Mucosa of rectum (tissue), 2 donors: ENCODE data around the gene FES.

Experiments
- H3K27ac ChIP-seq, 2 donors: one replicate each; pipeline ENCODE4 v1.7.0; 2013; ENCODE audit warnings: inconsistent platforms in 2 of 2, low read depth in 2 of 2, low read length in 2 of 2
- H3K27me3 ChIP-seq, 2 donors: one replicate each; pipeline ENCODE4 v1.7.0; 2013; ENCODE audit warnings: low read length in 2 of 2; ENCODE audit not compliant: control insufficient read depth in 2 of 2, insufficient read depth in 2 of 2
- H3K36me3 ChIP-seq, 2 donors: one replicate each; pipeline ENCODE4 v1.7.0; 2013; ENCODE audit warnings: low read length in 2 of 2; ENCODE audit not compliant: control insufficient read depth in 2 of 2, insufficient read depth in 2 of 2
- H3K4me1 ChIP-seq, 2 donors: one replicate each; pipeline ENCODE4 v1.7.0; 2013; ENCODE audit warnings: low read length in 2 of 2, mild to moderate bottlenecking in 1 of 2; ENCODE audit not compliant: control insufficient read depth in 2 of 2, insufficient read depth in 2 of 2
- H3K4me3 ChIP-seq, 2 donors: one replicate each; pipeline ENCODE4 v1.7.0; 2013; ENCODE audit warnings: low read length in 2 of 2
- H3K9ac ChIP-seq, 2 donors: one replicate each; pipeline ENCODE4 v1.7.0; 2013; ENCODE audit warnings: low read length in 2 of 2, low read depth in 1 of 2, mild to moderate bottlenecking in 1 of 2
- H3K9me3 ChIP-seq, 2 donors: one replicate each; pipeline ENCODE4 v1.7.0; 2013; ENCODE audit warnings: low read length in 2 of 2; ENCODE audit not compliant: control insufficient read depth in 2 of 2
- donor health status: healthy.
- donor health status: Normal muscosa, but diverticular disease.

FES gene

DNA sequence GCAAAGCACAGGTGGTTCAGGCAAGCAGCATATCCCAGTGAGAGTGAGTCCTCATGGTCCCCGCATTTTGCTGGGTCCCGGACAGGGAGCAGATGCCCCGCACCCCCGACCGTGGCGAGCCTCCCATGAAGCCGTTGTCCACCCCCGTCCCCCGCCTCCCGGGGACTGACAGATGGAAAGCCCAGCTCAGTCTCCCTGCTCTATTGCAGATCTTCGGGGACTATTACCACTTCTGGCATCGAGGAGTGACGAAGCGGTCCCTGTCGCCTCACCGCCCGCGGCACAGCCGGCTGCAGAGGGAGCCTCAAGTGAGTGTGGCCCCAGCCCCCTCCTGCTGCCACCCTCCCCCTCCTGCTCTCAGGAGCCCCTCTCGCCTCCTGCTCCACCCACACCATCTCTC is 8.3 kb upstream of the FES start:
- no peak overlapping the region for H3K4me3 ChIP-seq
- H3K27me3 ChIP-seq, result no peaks in the 10 kb centered on the region
- peaks cover 32 to 48% of the 10 kb centered on the region in 2 donors for H3K36me3 ChIP-seq
- peaks cover 20 to 23% of the 10 kb centered on the region in 2 donors for H3K4me1 ChIP-seq
- no peak overlapping the region for H3K9ac ChIP-seq
- no peak overlapping the region for H3K27ac ChIP-seq
- H3K9me3 ChIP-seq, result no peaks in the 10 kb centered on the region

DNA sequence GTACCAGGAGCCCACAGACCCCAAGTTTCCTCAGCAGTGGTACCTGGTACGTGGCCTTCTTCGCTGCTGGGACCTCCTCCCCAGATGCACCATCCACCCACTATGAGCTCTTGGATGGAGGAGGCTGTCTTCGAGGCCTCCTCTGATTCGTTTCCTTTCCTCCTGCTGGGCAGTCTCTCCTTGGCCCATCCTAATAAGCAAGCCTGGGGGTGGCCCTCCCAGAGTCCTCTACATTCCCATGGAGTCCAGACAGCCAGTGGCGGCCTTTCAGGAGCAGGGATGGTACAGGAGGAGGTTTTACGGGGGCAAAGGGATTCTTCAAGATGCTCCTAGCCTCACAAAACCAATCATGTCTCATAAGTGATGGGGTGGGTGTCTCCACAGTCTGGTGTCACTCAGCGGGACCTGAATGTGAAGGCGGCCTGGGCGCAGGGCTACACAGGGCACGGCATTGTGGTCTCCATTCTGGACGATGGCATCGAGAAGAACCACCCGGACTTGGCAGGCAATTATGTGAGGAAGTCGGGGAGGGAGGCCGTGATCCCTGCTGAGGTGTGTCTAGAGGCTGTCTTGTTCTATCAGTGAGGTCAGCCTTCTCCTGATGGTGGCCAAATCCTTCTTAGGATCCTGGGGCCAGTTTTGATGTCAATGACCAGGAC is 7.7 kb upstream of the FES start:
- Histone ChIP-seq H3K27ac (no peak overlapping the region), H3K4me3 (no peak overlapping the region), H3K36me3 (peaks cover 32 to 50% of the 10 kb centered on the region in 2 donors), H3K9ac (no peak overlapping the region), H3K27me3 (no peaks in the 10 kb centered on the region), H3K9me3 (no peaks in the 10 kb centered on the region), H3K4me1 (peaks cover 20 to 23% of the 10 kb centered on the region in 2 donors)

DNA sequence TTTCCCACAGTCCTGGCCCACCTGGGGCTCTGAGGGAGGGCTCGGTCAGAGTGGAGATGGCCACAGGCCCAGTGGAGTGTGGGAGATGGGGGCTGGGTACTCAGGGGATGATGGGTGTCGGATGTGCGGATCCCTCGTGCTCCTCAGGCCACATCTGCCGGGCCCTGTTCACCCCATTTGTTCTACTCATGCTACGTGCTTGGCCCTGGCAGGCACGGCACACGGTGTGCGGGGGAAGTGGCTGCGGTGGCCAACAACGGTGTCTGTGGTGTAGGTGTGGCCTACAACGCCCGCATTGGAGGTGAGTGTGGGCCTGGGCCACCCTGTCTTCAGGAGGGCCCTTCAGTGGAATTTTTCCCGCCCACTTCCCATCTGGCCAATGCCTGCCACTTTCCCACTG is 7.0 kb upstream of the FES start:
- no peak overlapping the region for H3K27ac ChIP-seq
- H3K4me1 ChIP-seq, result peaks cover 18 to 21% of the 10 kb centered on the region in 2 donors
- H3K27me3 ChIP-seq, result no peaks in the 10 kb centered on the region
- no peak overlapping the region for H3K9ac ChIP-seq
- H3K9me3 ChIP-seq, result no peaks in the 10 kb centered on the region
- no peak overlapping the region for H3K4me3 ChIP-seq
- H3K36me3 ChIP-seq, result peaks cover 32 to 53% of the 10 kb centered on the region in 2 donors

DNA sequence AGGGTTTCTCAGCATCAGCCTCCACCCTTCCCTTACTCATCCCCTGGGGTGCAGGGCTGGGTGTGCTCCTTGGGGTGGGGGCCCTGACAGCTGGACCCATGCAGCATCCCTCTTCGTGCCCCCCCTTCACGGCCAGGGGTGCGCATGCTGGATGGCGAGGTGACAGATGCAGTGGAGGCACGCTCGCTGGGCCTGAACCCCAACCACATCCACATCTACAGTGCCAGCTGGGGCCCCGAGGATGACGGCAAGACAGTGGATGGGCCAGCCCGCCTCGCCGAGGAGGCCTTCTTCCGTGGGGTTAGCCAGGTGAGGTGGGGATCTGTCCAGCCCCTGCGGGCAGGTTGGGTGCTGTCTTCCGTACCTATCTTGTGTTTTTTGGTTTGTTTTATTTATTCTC is 6.3 kb upstream of the FES start:
- Histone ChIP-seq H3K9me3 (no peaks in the 10 kb centered on the region), H3K4me1 (peaks cover 11 to 14% of the 10 kb centered on the region in 2 donors), H3K9ac (no peak overlapping the region), H3K27ac (no peak overlapping the region), H3K36me3 (peaks cover 32 to 53% of the 10 kb centered on the region in 2 donors), H3K27me3 (no peaks in the 10 kb centered on the region), H3K4me3 (no peak overlapping the region)

DNA sequence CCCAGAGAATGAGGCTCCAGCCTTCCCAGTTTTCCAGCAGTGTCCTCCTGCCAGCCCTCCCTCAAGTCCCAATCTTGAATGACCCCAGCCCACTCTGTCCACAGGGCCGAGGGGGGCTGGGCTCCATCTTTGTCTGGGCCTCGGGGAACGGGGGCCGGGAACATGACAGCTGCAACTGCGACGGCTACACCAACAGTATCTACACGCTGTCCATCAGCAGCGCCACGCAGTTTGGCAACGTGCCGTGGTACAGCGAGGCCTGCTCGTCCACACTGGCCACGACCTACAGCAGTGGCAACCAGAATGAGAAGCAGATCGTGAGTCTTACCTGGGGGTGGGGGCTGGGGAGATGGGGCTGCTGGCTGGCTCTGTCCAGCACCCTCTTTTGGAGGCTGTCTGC is 5.6 kb upstream of the FES start:
- Histone ChIP-seq H3K4me1 (peaks cover 9 to 12% of the 10 kb centered on the region in 2 donors), H3K9ac (no peak overlapping the region), H3K4me3 (no peak overlapping the region), H3K9me3 (no peaks in the 10 kb centered on the region), H3K27me3 (no peaks in the 10 kb centered on the region), H3K27ac (no peak overlapping the region), H3K36me3 (peaks cover 32 to 53% of the 10 kb centered on the region in 2 donors)

DNA sequence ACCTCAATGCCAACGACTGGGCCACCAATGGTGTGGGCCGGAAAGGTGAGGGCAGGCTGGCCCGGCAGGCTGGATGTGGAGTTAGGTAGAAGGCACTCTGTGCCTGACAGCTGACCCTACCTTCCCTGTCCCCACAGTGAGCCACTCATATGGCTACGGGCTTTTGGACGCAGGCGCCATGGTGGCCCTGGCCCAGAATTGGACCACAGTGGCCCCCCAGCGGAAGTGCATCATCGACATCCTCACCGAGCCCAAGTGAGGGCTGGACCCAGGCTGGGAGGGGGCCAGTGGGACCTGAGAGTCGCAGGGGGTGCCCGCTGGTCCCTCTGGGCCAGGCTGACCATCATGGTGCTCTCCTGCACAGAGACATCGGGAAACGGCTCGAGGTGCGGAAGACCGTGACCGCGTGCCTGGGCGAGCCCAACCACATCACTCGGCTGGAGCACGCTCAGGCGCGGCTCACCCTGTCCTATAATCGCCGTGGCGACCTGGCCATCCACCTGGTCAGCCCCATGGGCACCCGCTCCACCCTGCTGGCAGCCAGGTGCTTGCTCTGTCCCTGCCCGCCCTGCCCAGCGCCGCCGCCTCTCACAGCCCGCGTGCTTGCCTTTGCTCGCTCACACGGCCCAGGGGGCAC is 4.5 kb upstream of the FES start:
- Histone ChIP-seq H3K4me1 (peaks cover 11 to 13% of the 10 kb centered on the region in 2 donors), H3K27me3 (no peaks in the 10 kb centered on the region), H3K27ac (no peak overlapping the region), H3K4me3 (no peak overlapping the region), H3K9me3 (no peaks in the 10 kb centered on the region), H3K36me3 (peaks cover 32 to 53% of the 10 kb centered on the region in 2 donors), H3K9ac (no peak overlapping the region)

DNA sequence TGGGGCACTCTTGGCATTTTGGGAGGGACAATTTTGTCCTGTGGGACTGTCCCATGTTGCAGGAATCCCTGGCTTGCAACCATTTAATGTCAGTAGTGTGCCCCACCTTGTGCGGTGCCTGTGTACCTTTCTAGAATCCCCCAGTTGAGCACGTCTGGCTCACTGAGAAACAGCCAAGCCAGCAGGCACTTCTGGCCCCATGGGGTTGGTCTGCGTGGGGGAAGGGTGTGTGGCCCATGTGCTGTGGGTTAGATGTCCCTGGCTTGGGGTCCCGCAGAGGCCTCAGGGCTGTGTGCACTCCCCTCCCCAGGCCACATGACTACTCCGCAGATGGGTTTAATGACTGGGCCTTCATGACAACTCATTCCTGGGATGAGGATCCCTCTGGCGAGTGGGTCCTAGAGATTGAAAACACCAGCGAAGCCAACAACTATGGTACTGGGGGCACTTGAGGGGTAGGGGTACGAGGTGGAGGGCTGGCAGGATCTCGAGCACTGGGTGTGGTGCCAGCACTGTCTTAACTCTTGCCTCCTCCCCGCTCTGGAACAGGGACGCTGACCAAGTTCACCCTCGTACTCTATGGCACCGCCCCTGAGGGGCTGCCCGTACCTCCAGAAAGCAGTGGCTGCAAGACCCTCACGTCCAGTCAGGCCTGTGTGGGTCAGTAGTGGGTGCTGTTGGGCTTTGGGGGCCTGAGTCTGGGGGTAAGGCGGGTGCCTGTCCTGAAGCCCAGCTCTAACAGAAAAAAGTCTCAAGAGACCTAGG is 3.7 kb upstream of the FES start:
- Histone ChIP-seq H3K27ac (no peak overlapping the region), H3K4me1 (peaks cover 14 to 16% of the 10 kb centered on the region in 2 donors), H3K36me3 (peaks cover 32 to 53% of the 10 kb centered on the region in 2 donors), H3K4me3 (no peak overlapping the region), H3K9ac (no peak overlapping the region), H3K27me3 (no peaks in the 10 kb centered on the region), H3K9me3 (no peaks in the 10 kb centered on the region)

DNA sequence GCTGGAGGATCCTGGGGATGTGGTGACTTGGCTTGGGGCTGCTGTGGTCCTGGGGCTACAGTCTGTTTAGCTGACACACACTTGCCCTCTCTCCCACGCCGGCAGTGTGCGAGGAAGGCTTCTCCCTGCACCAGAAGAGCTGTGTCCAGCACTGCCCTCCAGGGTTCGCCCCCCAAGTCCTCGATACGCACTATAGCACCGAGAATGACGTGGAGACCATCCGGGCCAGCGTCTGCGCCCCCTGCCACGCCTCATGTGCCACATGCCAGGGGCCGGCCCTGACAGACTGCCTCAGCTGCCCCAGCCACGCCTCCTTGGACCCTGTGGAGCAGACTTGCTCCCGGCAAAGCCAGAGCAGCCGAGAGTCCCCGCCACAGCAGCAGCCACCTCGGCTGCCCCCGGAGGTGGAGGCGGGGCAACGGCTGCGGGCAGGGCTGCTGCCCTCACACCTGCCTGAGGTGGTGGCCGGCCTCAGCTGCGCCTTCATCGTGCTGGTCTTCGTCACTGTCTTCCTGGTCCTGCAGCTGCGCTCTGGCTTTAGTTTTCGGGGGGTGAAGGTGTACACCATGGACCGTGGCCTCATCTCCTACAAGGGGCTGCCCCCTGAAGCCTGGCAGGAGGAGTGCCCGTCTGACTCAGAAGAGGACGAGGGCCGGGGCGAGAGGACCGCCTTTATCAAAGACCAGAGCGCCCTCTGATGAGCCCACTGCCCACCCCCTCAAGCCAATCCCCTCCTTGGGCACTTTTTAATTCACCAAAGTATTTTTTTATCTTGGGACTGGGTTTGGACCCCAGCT is 2.9 kb upstream of the FES start:
- Histone ChIP-seq H3K27me3 (no peaks in the 10 kb centered on the region), H3K36me3 (peaks cover 29 to 47% of the 10 kb centered on the region in 2 donors), H3K4me3 (no peak overlapping the region), H3K4me1 (peaks cover 17 to 21% of the 10 kb centered on the region in 2 donors), H3K9ac (no peak overlapping the region), H3K9me3 (no peaks in the 10 kb centered on the region), H3K27ac (no peak overlapping the region)

DNA sequence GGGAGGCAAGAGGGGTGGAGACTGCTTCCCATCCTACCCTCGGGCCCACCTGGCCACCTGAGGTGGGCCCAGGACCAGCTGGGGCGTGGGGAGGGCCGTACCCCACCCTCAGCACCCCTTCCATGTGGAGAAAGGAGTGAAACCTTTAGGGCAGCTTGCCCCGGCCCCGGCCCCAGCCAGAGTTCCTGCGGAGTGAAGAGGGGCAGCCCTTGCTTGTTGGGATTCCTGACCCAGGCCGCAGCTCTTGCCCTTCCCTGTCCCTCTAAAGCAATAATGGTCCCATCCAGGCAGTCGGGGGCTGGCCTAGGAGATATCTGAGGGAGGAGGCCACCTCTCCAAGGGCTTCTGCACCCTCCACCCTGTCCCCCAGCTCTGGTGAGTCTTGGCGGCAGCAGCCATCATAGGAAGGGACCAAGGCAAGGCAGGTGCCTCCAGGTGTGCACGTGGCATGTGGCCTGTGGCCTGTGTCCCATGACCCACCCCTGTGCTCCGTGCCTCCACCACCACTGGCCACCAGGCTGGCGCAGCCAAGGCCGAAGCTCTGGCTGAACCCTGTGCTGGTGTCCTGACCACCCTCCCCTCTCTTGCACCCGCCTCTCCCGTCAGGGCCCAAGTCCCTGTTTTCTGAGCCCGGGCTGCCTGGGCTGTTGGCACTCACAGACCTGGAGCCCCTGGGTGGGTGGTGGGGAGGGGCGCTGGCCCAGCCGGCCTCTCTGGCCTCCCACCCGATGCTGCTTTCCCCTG is 2.2 kb upstream of the FES start:
- H3K36me3 ChIP-seq, result peaks cover 21 to 40% of the 10 kb centered on the region in 2 donors
- no peak overlapping the region for H3K27ac ChIP-seq
- H3K4me3 ChIP-seq, result no peak overlapping the region

More for the DNA sequence above, 2.2 kb upstream of the FES start:
- peaks cover 17 to 21% of the 10 kb centered on the region in 2 donors for H3K4me1 ChIP-seq
- no peaks in the 10 kb centered on the region for H3K9me3 ChIP-seq
- no peaks in the 10 kb centered on the region for H3K27me3 ChIP-seq
- no peak overlapping the region for H3K9ac ChIP-seq
